Measurements from ENCODE around the gene ORM2. TPM values are rescaled to one million over a fixed set of nuclear protein-coding genes. Genes with fewer than 3 reads are reported as not detected.
A peak's percentile ranks its signal among the peaks of the same experiment; 100 is the strongest.

The ORM2 gene
- total and polyA plus RNA-seq, 2 donors (not counting 1 experiment from before 2014, with no cell fraction given) = not detected

DNA sequence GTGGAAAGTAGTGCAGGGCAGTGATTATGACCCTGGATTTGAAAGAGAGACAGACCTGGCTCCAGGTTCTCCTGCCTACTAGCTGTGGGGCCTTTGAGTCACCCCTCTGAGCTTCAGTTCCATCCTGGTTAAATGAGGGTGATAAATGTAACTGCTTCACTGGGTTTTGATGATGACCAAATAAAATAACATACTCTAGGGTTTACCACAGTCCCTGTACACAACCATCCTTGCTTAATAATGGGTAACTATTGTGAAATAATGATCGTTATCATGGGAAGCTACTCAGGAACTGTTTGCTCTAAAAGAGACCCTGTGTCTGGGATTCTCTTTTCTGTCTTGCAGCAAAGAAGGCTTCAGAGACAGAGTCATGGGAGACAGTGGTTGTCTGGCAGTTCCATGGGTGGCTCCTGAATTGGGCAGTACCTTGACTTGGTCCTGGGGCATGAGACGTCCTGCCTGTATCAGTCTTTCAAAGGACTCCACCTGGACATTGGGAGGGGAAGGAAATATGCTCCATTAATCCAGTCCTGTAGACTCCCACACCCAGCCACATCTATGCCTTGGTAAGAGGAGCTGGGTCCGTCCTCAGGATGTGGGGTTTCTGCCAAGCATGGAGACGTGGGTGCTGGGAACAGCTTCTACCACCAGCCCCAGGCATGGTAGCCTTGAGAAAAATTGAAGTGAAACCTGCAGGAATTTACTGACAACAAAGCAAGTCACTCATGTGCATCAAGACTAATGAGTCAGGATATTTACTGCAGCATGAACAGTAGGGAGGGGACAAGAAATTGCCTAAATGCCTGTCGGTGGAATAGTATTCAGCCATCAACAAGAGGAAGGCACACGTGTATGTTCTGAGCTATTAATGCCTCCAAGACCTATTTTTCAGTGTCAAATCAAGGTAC lies 34.7 kb downstream of the ORM2 start:
- H3K4me3 ChIP-seq (ENCODE audit: control extremely low read depth in 1 of 5, extremely low read depth in 1 of 5, insufficient read depth in 1 of 5, low read depth in 2 of 5, low read length in 4 of 5) = peak overlapping the region in 1 of 5 experiments; percentile 31
- Mint-ChIP-seq H3K4me3 (peak overlapping the region; percentile 75), H3K9me3 (ENCODE audit: insufficient read depth) (peaks cover 3% of the 10 kb centered on the region), H3K27ac (peak overlapping the region; percentile 94), H3K4me1 (peaks cover 72% of the 10 kb centered on the region), H3K27me3 (no peaks in the 10 kb centered on the region)
- 17% methylated on average over 1 of the region's 6 CpGs for WGBS (ENCODE audit: insufficient coverage)
- POLR2A ChIA-PET = interaction anchor here (1.7 to 8.6 kb wide), 5 partner anchors 9 to 33 kb away, joined by 6 to 108 read pairs (median 11); partner anchors contain the start of gene AKNA
- CTCF ChIA-PET = interaction anchor here (0.8 to 2.3 kb wide), 7 partner anchors 9 to 289 kb away, joined by 3 to 10 read pairs (median 5); partner anchors contain the start of gene AKNA
- DNase-seq = peak; percentile 64
- H3K79me2 ChIP-seq (ENCODE audit: control insufficient read depth, insufficient read depth, low read length) = peaks cover 82% of the 10 kb centered on the region
- peak overlapping the region; percentile 28 to 75 for H3K27ac ChIP-seq (ENCODE audit: low read length in 2 of 2)
- peak overlapping the region; percentile 10 for H3K9ac ChIP-seq (ENCODE audit: low read length)
- peaks cover 32% of the 10 kb centered on the region for H4K20me1 ChIP-seq (ENCODE audit: control insufficient read depth, insufficient read depth, low read length, poor library complexity, severe bottlenecking)
- intact Hi-C loops (cut with micrococcal nuclease) = loop anchor here (1.0 to 5.0 kb wide), 4 partner anchors 9 to 33 kb away; no protein-coding TSS in a partner anchor
- peak overlapping the region; percentile 55 for H3K4me2 ChIP-seq (replicated peaks; ENCODE audit: low read depth, low read length, poor library complexity, severe bottlenecking)
- TF ChIP-seq EZH2 (IDR thresholded peaks at IDR 0.05; ENCODE audit: borderline replicate concordance, insufficient read depth, low read depth, low read length, poor library complexity, severe bottlenecking) = no peak
- TF ChIP-seq, protein P1, sequence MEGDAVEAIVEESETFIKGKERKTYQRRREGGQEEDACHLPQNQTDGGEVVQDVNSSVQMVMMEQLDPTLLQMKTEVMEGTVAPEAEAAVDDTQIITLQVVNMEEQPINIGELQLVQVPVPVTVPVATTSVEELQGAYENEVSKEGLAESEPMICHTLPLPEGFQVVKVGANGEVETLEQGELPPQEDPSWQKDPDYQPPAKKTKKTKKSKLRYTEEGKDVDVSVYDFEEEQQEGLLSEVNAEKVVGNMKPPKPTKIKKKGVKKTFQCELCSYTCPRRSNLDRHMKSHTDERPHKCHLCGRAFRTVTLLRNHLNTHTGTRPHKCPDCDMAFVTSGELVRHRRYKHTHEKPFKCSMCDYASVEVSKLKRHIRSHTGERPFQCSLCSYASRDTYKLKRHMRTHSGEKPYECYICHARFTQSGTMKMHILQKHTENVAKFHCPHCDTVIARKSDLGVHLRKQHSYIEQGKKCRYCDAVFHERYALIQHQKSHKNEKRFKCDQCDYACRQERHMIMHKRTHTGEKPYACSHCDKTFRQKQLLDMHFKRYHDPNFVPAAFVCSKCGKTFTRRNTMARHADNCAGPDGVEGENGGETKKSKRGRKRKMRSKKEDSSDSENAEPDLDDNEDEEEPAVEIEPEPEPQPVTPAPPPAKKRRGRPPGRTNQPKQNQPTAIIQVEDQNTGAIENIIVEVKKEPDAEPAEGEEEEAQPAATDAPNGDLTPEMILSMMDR (IDR thresholded peaks at IDR 0.05) = no peak
- ATAC-seq (ENCODE audit: low read depth) = peak; percentile 38
- H3K27me3 ChIP-seq (replicated peaks in 1 of 4; ENCODE audit: control extremely low read depth in 1 of 4, control insufficient read depth in 3 of 4, insufficient read depth in 4 of 4, low read length in 3 of 4) = no peaks in the 10 kb centered on the region
- H3K4me1 ChIP-seq (ENCODE audit: control insufficient read depth in 2 of 2, insufficient read depth in 2 of 2, low read length in 2 of 2) = peaks cover 66 to 78% of the 10 kb centered on the region in 2 donors
- H3K9me3 ChIP-seq (ENCODE audit: control extremely low read depth in 1 of 3, control insufficient read depth in 2 of 3, insufficient read depth in 1 of 3, low read length in 2 of 3) = no peaks in the 10 kb centered on the region
- peaks cover 6 to 89% of the 10 kb centered on the region in 2 experiments for H3K36me3 ChIP-seq (replicated peaks in 1 of 2; ENCODE audit: control extremely low read depth in 1 of 2, control insufficient read depth in 1 of 2, extremely low read depth in 1 of 2, insufficient read depth in 2 of 2, low read length in 1 of 2)
- H2AFZ ChIP-seq (ENCODE audit: insufficient read depth, low read depth, low read length, poor library complexity, severe bottlenecking) = no peak overlapping the region
